Adrenal gland (tissue), 5 donors: Measurements from ENCODE around the gene ABCC12.

Experiments
- POLR2A ChIP-seq, 2 donors: fragments of 450-650 bp; IDR thresholded peaks; one replicate each; pipeline ENCODE4 v1.6.1; 2017; ENCODE audit warnings: antibody characterized with exemption in 2 of 2, mild to moderate bottlenecking in 2 of 2, moderate library complexity in 1 of 2
- TF ChIP-seq, protein P1 (sequence below), 6 experiments: fragments of 450-650 bp in 4 of 6; fragments of 200-600 bp in 2 of 6; sonication (generic) in 1 of 6; IDR thresholded peaks; 1 replicate in 5 of 6; 2 replicates in 1 of 6; pipeline versions ENCODE4 v1.5.1 to v1.8.0; 2016 to 2021; ENCODE audit warnings: antibody characterized with exemption in 6 of 6, mild to moderate bottlenecking in 2 of 6, moderate library complexity in 1 of 6
- donor health status: DM: no; HTN: no; CAD: no.

- TF ChIP-seq, protein P1, sequence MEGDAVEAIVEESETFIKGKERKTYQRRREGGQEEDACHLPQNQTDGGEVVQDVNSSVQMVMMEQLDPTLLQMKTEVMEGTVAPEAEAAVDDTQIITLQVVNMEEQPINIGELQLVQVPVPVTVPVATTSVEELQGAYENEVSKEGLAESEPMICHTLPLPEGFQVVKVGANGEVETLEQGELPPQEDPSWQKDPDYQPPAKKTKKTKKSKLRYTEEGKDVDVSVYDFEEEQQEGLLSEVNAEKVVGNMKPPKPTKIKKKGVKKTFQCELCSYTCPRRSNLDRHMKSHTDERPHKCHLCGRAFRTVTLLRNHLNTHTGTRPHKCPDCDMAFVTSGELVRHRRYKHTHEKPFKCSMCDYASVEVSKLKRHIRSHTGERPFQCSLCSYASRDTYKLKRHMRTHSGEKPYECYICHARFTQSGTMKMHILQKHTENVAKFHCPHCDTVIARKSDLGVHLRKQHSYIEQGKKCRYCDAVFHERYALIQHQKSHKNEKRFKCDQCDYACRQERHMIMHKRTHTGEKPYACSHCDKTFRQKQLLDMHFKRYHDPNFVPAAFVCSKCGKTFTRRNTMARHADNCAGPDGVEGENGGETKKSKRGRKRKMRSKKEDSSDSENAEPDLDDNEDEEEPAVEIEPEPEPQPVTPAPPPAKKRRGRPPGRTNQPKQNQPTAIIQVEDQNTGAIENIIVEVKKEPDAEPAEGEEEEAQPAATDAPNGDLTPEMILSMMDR (IDR thresholded peaks at IDR 0.05): no peak
- no peak for TF ChIP-seq POLR2A (IDR thresholded peaks at IDR 0.05)
These were observed 40.5 kb downstream of the ABCC12 start for GRCh38 chr16:48115299-48115698.
